ENCODE results near the gene HUNK.
"Not testable (repeated sequence)": the region's sequence is repeated elsewhere in the genome, so short reads cannot be mapped to it uniquely, and the experiment has no call there.

The HUNK gene

GRCh38 chr21:31872452-31873274 lies at the start of gene HUNK:
Gene HUNK (plus strand): TSS chr21:31873020. CDS start chr21:31873675, 655 bp downstream.
- DNase-seq = no peak

GRCh38 chr21:31829736-31830472 lies 42.9 kb upstream of the HUNK start:
- DNase-seq = no peak

GRCh38 chr21:31830701-31831100 lies 42.1 kb upstream of the HUNK start:
- DNase-seq = no peak

GRCh38 chr21:31837041-31837440 lies 35.8 kb upstream of the HUNK start:
- DNase-seq = no peak

GRCh38 chr21:31837618-31838390 lies 35.0 kb upstream of the HUNK start:
- DNase-seq = no peak

GRCh38 chr21:31838586-31839355 lies 34.0 kb upstream of the HUNK start:
- DNase-seq = no peak

- no peak for DNase-seq
Measured at GRCh38 chr21:31844206-31844605, 28.6 kb upstream of the HUNK start.

- no peak for DNase-seq
Measured at GRCh38 chr21:31845151-31845729, 27.6 kb upstream of the HUNK start.

GRCh38 chr21:31846690-31847089 lies 26.1 kb upstream of the HUNK start:
- DNase-seq = no peak

- no peak for DNase-seq
Measured at GRCh38 chr21:31847761-31848160, 25.1 kb upstream of the HUNK start.

GRCh38 chr21:31848326-31848985 lies 24.4 kb upstream of the HUNK start:
- no peak for DNase-seq

GRCh38 chr21:31850886-31851285 lies 21.9 kb upstream of the HUNK start:
- DNase-seq = no peak

GRCh38 chr21:31855180-31855579 lies 17.6 kb upstream of the HUNK start:
- DNase-seq = no peak

GRCh38 chr21:31857096-31857495 lies 15.7 kb upstream of the HUNK start:
- no peak for DNase-seq

- not testable (repeated sequence) for DNase-seq
Measured at GRCh38 chr21:31857631-31858030, 15.2 kb upstream of the HUNK start.

GRCh38 chr21:31860851-31861250 lies 12.0 kb upstream of the HUNK start:
- no peak for DNase-seq

- DNase-seq = no peak
Measured at GRCh38 chr21:31862078-31862477, 10.7 kb upstream of the HUNK start.

- no peak for DNase-seq
Measured at GRCh38 chr21:31865429-31865970, 7.3 kb upstream of the HUNK start.

GRCh38 chr21:31866077-31866511 lies 6.7 kb upstream of the HUNK start:
- DNase-seq = peak; percentile 86

GRCh38 chr21:31869750-31870149 lies 3.1 kb upstream of the HUNK start:
- DNase-seq = no peak

- no peak for DNase-seq
Measured at GRCh38 chr21:31870472-31871193, 2.2 kb upstream of the HUNK start.

Measured in NCI-H446 treated with DMSO at 0.1 percent for 48 hours (cell line).